Measurements from ENCODE around the gene INPP4B. TPM values are rescaled to one million over a fixed set of nuclear protein-coding genes. Genes with fewer than 3 reads are reported as not detected.

Gene INPP4B
- total RNA-seq, 2 experiments from 2014 or later, result 63.9 to 64.9 TPM

- Mint-ChIP-seq H3K36me3 (peaks cover 5% of the 10 kb centered on the region), H3K9me3 (no peaks in the 10 kb centered on the region), H3K4me3 (no peak overlapping the region), H3K4me1 (ENCODE audit: low read depth) (peaks cover 66% of the 10 kb centered on the region), H3K27ac (peak overlapping the region; percentile 51), H3K27me3 (no peaks in the 10 kb centered on the region)
- ChIA-PET CTCF (no interaction called here), POLR2A (no interaction called here)
- intact Hi-C loops (cut with micrococcal nuclease), result no loop called here
- no peak for DNase-seq
Observed at GRCh38 chr4:142549248-142549647, 296.9 kb downstream of the INPP4B start.

DNA sequence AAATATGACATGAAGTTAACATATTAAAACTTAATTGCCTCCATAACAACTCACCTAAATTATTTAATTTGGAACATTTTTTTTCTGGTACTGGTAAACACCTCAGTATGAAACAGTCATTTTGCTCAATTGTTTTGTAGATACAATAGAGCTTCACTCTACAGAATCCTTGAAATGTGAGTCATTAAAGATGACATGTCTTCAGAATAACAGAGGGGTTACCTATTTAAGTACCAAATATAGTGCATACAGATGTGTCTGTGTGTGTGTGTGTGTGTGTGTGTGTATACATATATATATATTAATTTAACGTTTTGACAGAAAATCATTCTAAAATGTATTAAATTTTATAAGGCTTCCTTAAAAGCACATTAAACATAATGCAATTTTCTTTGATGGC, 297.6 kb downstream of the INPP4B start:
- H3K9me3 Mint-ChIP-seq, result no peaks in the 10 kb centered on the region
- intact Hi-C loops (cut with micrococcal nuclease), result no loop called here
- peaks cover 66% of the 10 kb centered on the region for H3K4me1 Mint-ChIP-seq (ENCODE audit: low read depth)
- ChIA-PET POLR2A (interaction anchor here (0.9 to 1.2 kb wide), 3 partner anchors 9 to 131 kb away, joined by 3 to 5 read pairs (median 4); no protein-coding TSS in a partner anchor), CTCF (interaction anchor here (1.0 kb wide), 1 partner anchor 141 kb away, joined by 3 read pairs; no protein-coding TSS in a partner anchor)
- H3K36me3 Mint-ChIP-seq, result peaks cover 5% of the 10 kb centered on the region
- no peak for DNase-seq
- H3K4me3 Mint-ChIP-seq, result no peak overlapping the region
- peak overlapping the region; percentile 8 for H3K27ac Mint-ChIP-seq
- H3K27me3 Mint-ChIP-seq, result no peaks in the 10 kb centered on the region

- POLR2A ChIA-PET, result interaction anchor here (0.9 to 1.2 kb wide), 3 partner anchors 9 to 131 kb away, joined by 3 to 5 read pairs (median 4); no protein-coding TSS in a partner anchor
- intact Hi-C loops (cut with micrococcal nuclease), result no loop called here
Observed at GRCh38 chr4:142547974-142548373, 298.1 kb downstream of the INPP4B start.

GRCh38 chr4:142544594-142544993, 301.5 kb downstream of the INPP4B start:
- intact Hi-C loops (cut with micrococcal nuclease), result no loop called here
- ChIA-PET CTCF (no interaction called here), POLR2A (no interaction called here)
- no peak overlapping the region for H3K4me3 Mint-ChIP-seq
- no peak for DNase-seq
- no peak overlapping the region for H3K27ac Mint-ChIP-seq
- H3K4me1 Mint-ChIP-seq (ENCODE audit: low read depth), result peaks cover 44% of the 10 kb centered on the region
- H3K36me3 Mint-ChIP-seq, result peaks cover 5% of the 10 kb centered on the region
- H3K9me3 Mint-ChIP-seq, result no peaks in the 10 kb centered on the region
- H3K27me3 Mint-ChIP-seq, result no peaks in the 10 kb centered on the region

More at GRCh38 chr4:142547974-142548373, 298.1 kb downstream of the INPP4B start:
- peak overlapping the region; percentile 8 for H3K27ac Mint-ChIP-seq
- peaks cover 61% of the 10 kb centered on the region for H3K4me1 Mint-ChIP-seq (ENCODE audit: low read depth)
- DNase-seq, result no peak
- no peak overlapping the region for H3K4me3 Mint-ChIP-seq
- CTCF ChIA-PET, result interaction anchor here (1.0 kb wide), 1 partner anchor 141 kb away, joined by 3 read pairs; no protein-coding TSS in a partner anchor
- H3K36me3 Mint-ChIP-seq, result peaks cover 5% of the 10 kb centered on the region
- no peaks in the 10 kb centered on the region for H3K9me3 Mint-ChIP-seq
- H3K27me3 Mint-ChIP-seq, result no peaks in the 10 kb centered on the region

DNA sequence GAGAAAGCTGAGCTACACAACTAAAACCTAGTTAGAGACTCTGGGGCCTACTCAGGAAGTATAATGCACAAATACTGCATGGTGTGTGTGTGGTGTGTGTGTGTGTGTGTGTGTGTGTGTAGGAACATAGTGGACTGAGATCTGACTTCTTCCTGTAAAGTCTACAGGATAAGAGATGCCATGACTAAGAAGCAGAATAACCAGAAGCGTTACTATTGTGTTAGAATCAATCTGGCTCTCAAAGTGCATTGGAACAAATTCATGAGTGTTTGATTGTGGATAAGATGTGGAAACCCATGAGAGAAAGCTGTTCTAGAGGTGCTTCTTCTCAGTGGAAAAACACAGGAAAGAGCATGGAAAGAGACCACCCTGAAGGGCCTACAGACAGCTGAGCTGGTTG, 302.1 kb downstream of the INPP4B start:
- peak overlapping the region; percentile 29 for H3K27ac Mint-ChIP-seq
- peaks cover 3% of the 10 kb centered on the region for H3K36me3 Mint-ChIP-seq
- ChIA-PET CTCF (interaction anchor here (1.2 kb wide), 1 partner anchor 9 kb away, joined by 3 read pairs; no protein-coding TSS in a partner anchor), POLR2A (interaction anchor here (1.4 kb wide), 1 partner anchor 127 kb away, joined by 3 read pairs; no protein-coding TSS in a partner anchor)
- H3K9me3 Mint-ChIP-seq, result no peaks in the 10 kb centered on the region
- intact Hi-C loops (cut with micrococcal nuclease), result no loop called here
- H3K4me1 Mint-ChIP-seq (ENCODE audit: low read depth), result peaks cover 39% of the 10 kb centered on the region
- H3K4me3 Mint-ChIP-seq, result no peak overlapping the region
- H3K27me3 Mint-ChIP-seq, result no peaks in the 10 kb centered on the region
- no peak for DNase-seq

GRCh38 chr4:142540483-142540804, 305.7 kb downstream of the INPP4B start:
- ChIA-PET POLR2A (interaction anchor here (1.1 kb wide), 1 partner anchor 27 kb away, joined by 4 read pairs; no protein-coding TSS in a partner anchor), CTCF (no interaction called here)
- Mint-ChIP-seq H3K4me1 (ENCODE audit: low read depth) (peaks cover 30% of the 10 kb centered on the region), H3K9me3 (no peaks in the 10 kb centered on the region), H3K36me3 (no peaks in the 10 kb centered on the region), H3K27me3 (no peaks in the 10 kb centered on the region), H3K4me3 (no peak overlapping the region), H3K27ac (no peak overlapping the region)
- intact Hi-C loops (cut with micrococcal nuclease), result no loop called here
- no peak for DNase-seq

GRCh38 chr4:142539796-142540482, 306.2 kb downstream of the INPP4B start:
- ChIA-PET CTCF (no interaction called here), POLR2A (no interaction called here)
- Mint-ChIP-seq H3K4me3 (no peak overlapping the region), H3K4me1 (ENCODE audit: low read depth) (peaks cover 35% of the 10 kb centered on the region), H3K9me3 (no peaks in the 10 kb centered on the region), H3K27me3 (no peaks in the 10 kb centered on the region), H3K36me3 (no peaks in the 10 kb centered on the region), H3K27ac (no peak overlapping the region)
- no peak for DNase-seq
- intact Hi-C loops (cut with micrococcal nuclease), result no loop called here

GRCh38 chr4:142535009-142535408, 311.1 kb downstream of the INPP4B start:
- DNase-seq, result no peak
- Mint-ChIP-seq H3K4me3 (no peak overlapping the region), H3K27ac (no peak overlapping the region), H3K36me3 (no peaks in the 10 kb centered on the region), H3K27me3 (no peaks in the 10 kb centered on the region), H3K4me1 (ENCODE audit: low read depth) (peaks cover 27% of the 10 kb centered on the region), H3K9me3 (no peaks in the 10 kb centered on the region)
- POLR2A ChIA-PET, result no interaction called here
- CTCF ChIA-PET, result no interaction called here
- intact Hi-C loops (cut with micrococcal nuclease), result no loop called here

GRCh38 chr4:142532054-142532453, 314.0 kb downstream of the INPP4B start:
- CTCF ChIA-PET, result no interaction called here
- H3K36me3 Mint-ChIP-seq, result no peaks in the 10 kb centered on the region

DNA sequence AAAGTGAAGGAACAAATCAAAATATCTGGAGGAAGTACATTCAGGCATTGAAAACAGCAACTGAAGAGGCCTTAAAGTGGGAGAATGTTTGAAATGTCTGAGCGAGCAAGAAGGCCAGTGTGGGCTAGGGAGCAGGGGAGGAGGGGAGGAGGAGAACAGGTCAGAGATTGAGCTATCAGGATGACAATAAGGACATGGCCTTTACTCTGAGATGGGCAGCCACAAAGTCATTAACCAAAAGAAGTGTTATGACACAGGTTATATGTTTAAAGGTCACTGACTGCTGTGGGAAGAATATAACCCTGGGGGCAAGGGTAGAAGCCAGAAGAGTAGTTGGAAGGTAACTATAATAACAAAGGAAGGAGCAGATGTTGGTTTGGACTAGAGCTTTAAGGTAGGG, 315.4 kb downstream of the INPP4B start:
- Mint-ChIP-seq H3K4me3 (no peak overlapping the region), H3K36me3 (peaks cover 2% of the 10 kb centered on the region), H3K27ac (no peak overlapping the region), H3K9me3 (no peaks in the 10 kb centered on the region), H3K27me3 (no peaks in the 10 kb centered on the region), H3K4me1 (ENCODE audit: low read depth) (peaks cover 21% of the 10 kb centered on the region)
- POLR2A ChIA-PET, result interaction anchor here (1.2 kb wide), 1 partner anchor 125 kb away, joined by 3 read pairs; no protein-coding TSS in a partner anchor
- CTCF ChIA-PET, result no interaction called here
- DNase-seq, result no peak
- intact Hi-C loops (cut with micrococcal nuclease), result no loop called here

More at GRCh38 chr4:142532054-142532453, 314.0 kb downstream of the INPP4B start:
- Mint-ChIP-seq H3K9me3 (no peaks in the 10 kb centered on the region), H3K27ac (no peak overlapping the region), H3K27me3 (no peaks in the 10 kb centered on the region), H3K4me3 (no peak overlapping the region), H3K4me1 (ENCODE audit: low read depth) (peaks cover 24% of the 10 kb centered on the region)
- POLR2A ChIA-PET, result no interaction called here
- intact Hi-C loops (cut with micrococcal nuclease), result no loop called here
- DNase-seq, result no peak

DNA sequence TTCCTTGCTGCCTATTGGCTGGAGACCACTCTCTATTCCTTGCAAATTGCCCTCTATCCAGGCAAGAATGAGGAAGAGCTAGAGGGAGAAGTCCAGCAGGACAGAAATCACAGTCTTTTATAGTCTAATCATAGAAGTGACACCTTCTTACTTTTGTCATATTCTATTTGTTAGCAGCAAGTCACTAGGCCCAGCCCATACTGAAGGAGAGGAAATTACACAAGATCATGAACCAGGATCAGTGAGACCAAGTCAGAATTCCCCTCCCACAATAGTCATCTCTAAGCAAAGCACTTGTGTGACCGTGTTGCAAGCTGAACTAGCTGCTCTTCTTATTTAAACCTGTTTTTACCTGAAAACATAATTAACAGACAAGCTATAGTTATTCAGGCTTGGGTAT, 317.7 kb downstream of the INPP4B start:
- ChIA-PET POLR2A (no interaction called here), CTCF (no interaction called here)
- intact Hi-C loops (cut with micrococcal nuclease), result no loop called here
- no peak for DNase-seq
- H3K9me3 Mint-ChIP-seq, result no peaks in the 10 kb centered on the region
- H3K36me3 Mint-ChIP-seq, result peaks cover 2% of the 10 kb centered on the region
- no peak overlapping the region for H3K4me3 Mint-ChIP-seq
- H3K27me3 Mint-ChIP-seq, result no peaks in the 10 kb centered on the region
- peaks cover 13% of the 10 kb centered on the region for H3K4me1 Mint-ChIP-seq (ENCODE audit: low read depth)
- no peak overlapping the region for H3K27ac Mint-ChIP-seq

GRCh38 chr4:142523111-142523510, 323.0 kb downstream of the INPP4B start:
- no peak overlapping the region for H3K4me3 Mint-ChIP-seq
- intact Hi-C loops (cut with micrococcal nuclease), result no loop called here
- POLR2A ChIA-PET, result no interaction called here
- H3K27me3 Mint-ChIP-seq, result no peaks in the 10 kb centered on the region
- no peak for DNase-seq
- no peaks in the 10 kb centered on the region for H3K9me3 Mint-ChIP-seq
- H3K4me1 Mint-ChIP-seq (ENCODE audit: low read depth), result peaks cover 8% of the 10 kb centered on the region
- no peak overlapping the region for H3K27ac Mint-ChIP-seq
- CTCF ChIA-PET, result no interaction called here
- H3K36me3 Mint-ChIP-seq, result peaks cover 2% of the 10 kb centered on the region

GRCh38 chr4:142519342-142519741, 326.8 kb downstream of the INPP4B start:
- H3K9me3 Mint-ChIP-seq, result no peaks in the 10 kb centered on the region
- ChIA-PET POLR2A (no interaction called here), CTCF (interaction anchor here (0.7 kb wide), 1 partner anchor 38 kb away, joined by 3 read pairs; no protein-coding TSS in a partner anchor)
- no peak overlapping the region for H3K4me3 Mint-ChIP-seq
- H3K4me1 Mint-ChIP-seq (ENCODE audit: low read depth), result peaks cover 12% of the 10 kb centered on the region
- H3K27me3 Mint-ChIP-seq, result no peaks in the 10 kb centered on the region
- no peak for DNase-seq
- H3K36me3 Mint-ChIP-seq, result peaks cover 1% of the 10 kb centered on the region
- intact Hi-C loops (cut with micrococcal nuclease), result no loop called here
- no peak overlapping the region for H3K27ac Mint-ChIP-seq
